GM19238 (cell line): ENCODE results near the gene C3orf52.

Source experiments
- DNase-seq: peaks from one replicate; pipeline ENCODE4 v3.0.0; 2011; ENCODE audit warnings: low spot score; ENCODE audit not compliant: insufficient read length

Gene C3orf52

GRCh38 chr3:112134335-112135124 is 48.3 kb downstream of the C3orf52 start:
- DNase-seq = no peak

- no peak for DNase-seq
These were observed 49.9 kb downstream of the C3orf52 start for GRCh38 chr3:112136046-112136445.

- DNase-seq = no peak
These were observed 50.9 kb downstream of the C3orf52 start for GRCh38 chr3:112136959-112137693.

DNA sequence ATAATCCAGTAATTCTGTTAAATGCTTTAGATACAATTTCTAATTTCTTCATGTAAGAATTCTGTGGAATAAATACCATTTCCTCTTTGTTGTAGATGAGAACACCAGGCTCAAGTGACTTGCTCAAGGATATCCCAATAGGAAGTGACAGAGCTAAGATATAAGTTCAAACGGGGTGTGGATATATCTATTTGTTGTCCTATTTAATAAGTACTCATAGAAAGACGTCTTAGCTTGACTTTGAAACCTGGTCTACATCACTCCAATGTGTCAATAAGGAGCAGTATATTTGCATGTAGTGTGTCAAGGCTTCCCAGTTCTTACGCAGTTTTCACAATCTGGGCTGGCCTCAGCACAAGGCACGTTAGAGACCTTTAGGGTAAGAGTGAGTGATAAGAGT is 51.6 kb downstream of the C3orf52 start:
- DNase-seq = no peak

DNA sequence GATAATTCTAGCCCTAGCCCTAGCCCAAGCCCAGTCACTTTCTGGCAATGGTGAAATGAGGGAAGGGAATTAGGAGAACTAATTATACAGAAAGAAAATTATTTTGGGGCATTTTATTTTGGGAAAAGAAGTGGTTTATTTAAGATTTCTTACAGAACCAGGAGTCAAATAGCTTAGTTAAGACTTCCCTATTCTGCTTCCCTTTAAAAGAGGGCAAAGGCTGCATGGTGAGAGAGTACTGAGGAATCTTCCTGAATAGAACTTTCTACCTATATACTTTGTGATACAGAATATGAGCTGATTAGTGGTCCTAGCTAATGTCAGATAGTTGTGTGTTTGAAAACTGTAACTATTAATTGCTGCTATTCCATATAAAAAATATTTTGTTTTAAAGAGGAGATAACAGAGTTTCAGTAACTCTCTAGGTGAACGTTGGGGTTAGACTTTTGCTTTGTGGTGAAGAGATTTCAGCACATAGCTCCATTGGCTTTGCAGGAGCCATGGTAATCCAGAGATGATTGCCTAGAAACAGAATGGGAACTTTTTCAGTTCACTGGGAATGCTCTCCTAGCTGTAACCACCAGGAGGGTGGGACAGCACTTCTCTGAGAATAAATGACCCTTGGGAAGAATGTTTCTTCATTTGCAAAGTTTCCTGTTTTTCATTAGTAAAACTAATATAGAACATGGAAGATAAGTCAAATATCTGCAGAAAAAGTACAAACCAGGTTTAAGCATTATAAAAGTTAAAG is 52.2 kb downstream of the C3orf52 start:
- DNase-seq = no peak

GRCh38 chr3:112140584-112140983 is 54.4 kb downstream of the C3orf52 start:
- no peak for DNase-seq

DNA sequence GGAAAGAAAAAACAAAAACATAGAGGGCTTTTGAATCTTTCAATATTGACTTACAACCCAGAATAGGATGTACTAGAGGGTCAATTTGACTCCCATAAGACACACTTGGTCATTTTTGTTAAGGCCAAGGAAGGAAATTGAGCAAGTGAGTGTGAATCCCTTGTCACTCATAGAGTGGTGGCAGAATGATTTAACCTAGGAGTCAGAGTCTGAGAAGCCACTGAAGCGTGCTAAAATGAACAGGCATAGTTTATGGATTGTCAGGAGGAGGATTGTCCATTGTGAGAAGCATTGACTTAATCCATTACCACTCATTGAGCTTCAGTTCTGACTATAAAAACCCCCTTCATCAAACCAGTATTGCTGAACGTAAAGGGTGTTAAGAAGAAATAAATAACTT is 55.1 kb downstream of the C3orf52 start:
- no peak for DNase-seq

DNA sequence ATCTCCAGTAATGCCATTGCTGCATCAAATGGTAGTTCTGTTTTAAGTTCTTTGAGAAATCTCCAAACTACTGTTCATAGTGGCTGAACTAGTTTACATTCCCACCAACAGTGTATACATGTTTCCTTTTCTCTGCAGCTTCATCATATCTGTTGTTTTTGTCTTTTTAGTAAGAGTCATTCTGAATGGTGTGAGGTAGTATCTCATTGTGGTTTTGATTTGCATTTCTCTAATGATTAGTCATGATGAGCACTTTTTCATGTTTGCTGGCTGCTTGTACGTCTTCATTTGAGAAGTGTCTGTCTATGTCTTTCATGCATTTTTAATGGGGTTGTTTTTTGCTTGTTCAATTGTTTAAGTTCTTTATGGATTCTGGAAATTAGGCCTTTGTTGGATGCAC is 57.1 kb downstream of the C3orf52 start:
- DNase-seq = no peak

GRCh38 chr3:112143689-112144088 is 57.5 kb downstream of the C3orf52 start:
- DNase-seq = no peak

DNA sequence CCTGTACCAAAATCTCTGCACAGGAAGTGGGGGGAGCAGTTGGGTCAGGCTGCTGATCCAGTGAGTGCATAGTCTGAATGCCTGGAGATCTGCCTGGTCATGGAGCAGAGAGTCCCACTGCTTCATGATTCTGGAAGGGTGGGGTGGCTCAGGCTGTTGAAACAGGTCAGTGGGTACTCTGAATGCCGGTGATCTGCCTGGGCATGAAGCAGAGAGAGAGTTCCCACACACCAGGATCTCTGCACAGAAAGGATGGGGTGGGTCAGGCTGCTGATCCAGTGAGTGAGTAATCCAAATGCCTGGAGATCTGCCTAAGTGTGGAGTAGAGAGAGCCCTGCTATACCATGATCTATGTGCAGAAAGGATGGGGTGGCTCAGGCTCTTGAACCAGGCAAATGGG is 62.9 kb downstream of the C3orf52 start:
- no peak for DNase-seq

DNA sequence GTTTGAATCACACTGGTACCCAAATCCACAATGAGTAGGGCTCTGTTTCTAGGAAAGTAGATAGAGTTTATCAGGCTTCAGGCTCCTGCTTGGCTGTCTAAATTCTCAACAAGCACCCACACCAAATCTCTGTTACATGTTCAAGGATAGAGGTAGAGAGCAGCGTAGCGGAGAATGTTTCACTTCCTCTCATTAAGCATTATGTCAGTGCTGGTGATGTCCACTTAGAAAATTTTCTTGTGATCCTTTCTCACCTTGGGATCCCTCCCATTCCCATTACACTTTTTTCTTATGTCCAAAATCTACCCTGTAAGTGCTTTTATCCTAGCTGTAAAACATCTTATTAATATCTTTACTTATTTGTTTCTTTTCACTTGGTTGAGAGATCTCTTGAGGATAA is 81.6 kb downstream of the C3orf52 start:
- DNase-seq = peak; percentile 13
